NCI-H2081 treated with DMSO at 0.1 percent for 48 hours (cell line): ENCODE data around the gene TMEM87A.

Experiments
- DNase-seq: peaks from one replicate; lab custom pipeline; 2025; lab: John Stamatoyannopoulos, UW

The TMEM87A gene

GRCh38 chr15:42203891-42204290, 69.3 kb downstream of the TMEM87A start:
- no peak for DNase-seq

- no peak for DNase-seq
Observed at GRCh38 chr15:42202653-42203052, 70.6 kb downstream of the TMEM87A start.

GRCh38 chr15:42201801-42202200, 71.4 kb downstream of the TMEM87A start:
- DNase-seq: no peak

GRCh38 chr15:42199126-42199525, 74.1 kb downstream of the TMEM87A start:
- DNase-seq: no peak

GRCh38 chr15:42198516-42198915, 74.7 kb downstream of the TMEM87A start:
- no peak for DNase-seq

GRCh38 chr15:42194513-42194912, 78.7 kb downstream of the TMEM87A start:
- DNase-seq: no peak

GRCh38 chr15:42193383-42193782, 79.8 kb downstream of the TMEM87A start:
- no peak for DNase-seq

- no peak for DNase-seq
Observed at GRCh38 chr15:42191610-42192346, 81.5 kb downstream of the TMEM87A start.

GRCh38 chr15:42190370-42190769, 82.9 kb downstream of the TMEM87A start:
- DNase-seq: no peak

GRCh38 chr15:42185801-42186200, 87.4 kb downstream of the TMEM87A start:
- DNase-seq: no peak

GRCh38 chr15:42184736-42185135, 88.5 kb downstream of the TMEM87A start:
- DNase-seq: no peak

GRCh38 chr15:42184296-42184695, 88.9 kb downstream of the TMEM87A start:
- no peak for DNase-seq

- no peak for DNase-seq
Observed at GRCh38 chr15:42182961-42183360, 90.3 kb downstream of the TMEM87A start.

- no peak for DNase-seq
Observed at GRCh38 chr15:42182328-42182886, 90.8 kb downstream of the TMEM87A start.

GRCh38 chr15:42178056-42178455, 95.2 kb downstream of the TMEM87A start:
- DNase-seq: no peak

GRCh38 chr15:42175671-42176070, 97.6 kb downstream of the TMEM87A start:
- DNase-seq: no peak

GRCh38 chr15:42172475-42172874, 100.8 kb downstream of the TMEM87A start:
- no peak for DNase-seq

GRCh38 chr15:42171795-42172194, 101.4 kb downstream of the TMEM87A start:
- DNase-seq: no peak

- no peak for DNase-seq
Observed at GRCh38 chr15:42171122-42171521, 102.1 kb downstream of the TMEM87A start.

- DNase-seq: no peak
Observed at GRCh38 chr15:42166225-42166940, 106.8 kb downstream of the TMEM87A start.

GRCh38 chr15:42165106-42165505, 108.1 kb downstream of the TMEM87A start:
- DNase-seq: no peak

GRCh38 chr15:42163947-42164550, 109.2 kb downstream of the TMEM87A start:
- DNase-seq: no peak

- no peak for DNase-seq
Observed at GRCh38 chr15:42163291-42163690, 109.9 kb downstream of the TMEM87A start.
